ENCODE data around the gene ARNT2.

GRCh38 chr15:80579611-80580010 is 175.4 kb downstream of the ARNT2 start:
- TF ChIP-seq SIN3A (IDR thresholded peaks at IDR 0.05; ENCODE audit: borderline replicate concordance, low read depth, low read length) = no peak
- TF ChIP-seq RNF219 (CRISPR knock-in tag; IDR thresholded peaks at IDR 0.05) = no peak
- TF ChIP-seq CTCF (CRISPR knock-in tag; IDR thresholded peaks at IDR 0.05) = no peak
- TF ChIP-seq ZNF260 (CRISPR knock-in tag; IDR thresholded peaks at IDR 0.05; ENCODE audit: borderline replicate concordance, low read depth) = no peak
- no peak for TF ChIP-seq ZUFSP (CRISPR knock-in tag; IDR thresholded peaks at IDR 0.05; ENCODE audit: borderline replicate concordance)
- TF ChIP-seq ZNF337 (CRISPR knock-in tag; IDR thresholded peaks at IDR 0.05; ENCODE audit: borderline replicate concordance, low read depth) = no peak
- TF ChIP-seq ZNF275 (CRISPR knock-in tag; IDR thresholded peaks at IDR 0.05; ENCODE audit: borderline replicate concordance) = no peak
- TF ChIP-seq SALL1 (CRISPR knock-in tag; IDR thresholded peaks at IDR 0.05) = no peak
- TF ChIP-seq BRD4 (CRISPR knock-in tag; IDR thresholded peaks at IDR 0.05) = no peak
- no peak for TF ChIP-seq PATZ1 (CRISPR knock-in tag; IDR thresholded peaks at IDR 0.05)
- no peak for TF ChIP-seq FUBP1 (CRISPR knock-in tag; IDR thresholded peaks at IDR 0.05; ENCODE audit: borderline replicate concordance)
- TF ChIP-seq TRIM22 (IDR thresholded peaks at IDR 0.05) = no peak
- no peak for TF ChIP-seq MYPOP (CRISPR knock-in tag; IDR thresholded peaks at IDR 0.05)
- no peak for TF ChIP-seq SMC3 (IDR thresholded peaks at IDR 0.05; ENCODE audit: low read length)

Measured in HepG2 (cell line).